ENCODE results near the gene USP37.
A peak's percentile ranks its signal among the peaks of the same experiment; 100 is the strongest.

USP37 gene

DNA sequence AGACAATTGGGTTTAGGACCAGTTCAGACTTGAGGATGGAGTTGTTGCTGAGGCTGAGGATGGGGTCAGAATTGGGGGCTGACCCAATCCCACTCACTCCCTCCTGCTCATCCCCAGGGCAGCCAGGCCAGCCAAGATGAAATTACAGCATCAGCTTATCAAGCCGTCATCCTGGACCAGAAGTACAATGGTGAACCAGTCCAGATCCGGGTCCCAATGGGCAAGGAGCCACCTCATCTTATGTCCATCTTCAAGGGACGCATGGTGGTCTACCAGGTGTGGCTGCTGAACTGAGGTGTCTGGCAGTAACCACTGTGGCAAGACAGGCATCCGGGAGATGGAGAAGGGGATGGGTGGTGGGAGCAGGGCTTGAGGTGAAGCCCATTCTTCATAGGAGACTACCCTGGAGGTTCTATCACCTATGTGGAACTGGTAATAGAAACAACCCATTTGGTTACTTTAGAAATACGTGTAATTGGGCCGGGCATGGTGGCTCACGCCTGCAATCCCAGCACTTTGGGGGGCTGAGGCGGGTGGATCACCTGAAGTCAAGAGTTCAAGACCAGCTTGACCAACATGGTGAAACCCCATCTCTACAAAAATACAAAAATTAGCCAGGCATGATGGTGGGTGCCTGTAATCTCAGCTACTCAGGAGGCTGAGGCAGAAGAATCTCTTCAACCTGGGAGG is 135.3 kb downstream of the USP37 start:
- no peak for DNase-seq (ENCODE audit: low read depth in 4 of 4, low spot score in 1 of 4)

DNA sequence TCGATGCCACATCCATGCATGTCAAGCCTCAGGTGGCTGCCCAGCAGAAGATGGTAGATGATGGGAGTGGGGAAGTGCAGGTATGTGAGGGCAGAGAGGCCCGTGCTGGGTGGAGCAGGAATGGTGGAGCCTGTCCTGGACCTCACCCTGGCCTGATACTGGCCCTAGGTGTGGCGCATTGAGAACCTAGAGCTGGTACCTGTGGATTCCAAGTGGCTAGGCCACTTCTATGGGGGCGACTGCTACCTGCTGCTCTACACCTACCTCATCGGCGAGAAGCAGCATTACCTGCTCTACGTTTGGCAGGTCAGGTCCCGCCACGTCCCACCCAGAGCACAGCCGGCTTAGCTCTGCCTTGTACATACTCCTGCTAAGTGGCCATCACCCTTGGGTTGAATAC is 136.3 kb downstream of the USP37 start:
- no peak for DNase-seq (ENCODE audit: low read depth in 4 of 4, low spot score in 1 of 4)

GRCh38 chr2:218430721-218431120 is 137.4 kb downstream of the USP37 start:
- no peak for DNase-seq (ENCODE audit: low read depth in 4 of 4, low spot score in 1 of 4)

GRCh38 chr2:218429911-218430692 is 138.0 kb downstream of the USP37 start:
- no peak for DNase-seq (ENCODE audit: low read depth in 4 of 4, low spot score in 1 of 4)

GRCh38 chr2:218428846-218429558 is 139.1 kb downstream of the USP37 start:
- no peak for DNase-seq (ENCODE audit: low read depth in 4 of 4, low spot score in 1 of 4)

- no peak for DNase-seq (ENCODE audit: low read depth in 4 of 4, low spot score in 1 of 4)
Measured at GRCh38 chr2:218427741-218428140, 140.4 kb downstream of the USP37 start.

DNA sequence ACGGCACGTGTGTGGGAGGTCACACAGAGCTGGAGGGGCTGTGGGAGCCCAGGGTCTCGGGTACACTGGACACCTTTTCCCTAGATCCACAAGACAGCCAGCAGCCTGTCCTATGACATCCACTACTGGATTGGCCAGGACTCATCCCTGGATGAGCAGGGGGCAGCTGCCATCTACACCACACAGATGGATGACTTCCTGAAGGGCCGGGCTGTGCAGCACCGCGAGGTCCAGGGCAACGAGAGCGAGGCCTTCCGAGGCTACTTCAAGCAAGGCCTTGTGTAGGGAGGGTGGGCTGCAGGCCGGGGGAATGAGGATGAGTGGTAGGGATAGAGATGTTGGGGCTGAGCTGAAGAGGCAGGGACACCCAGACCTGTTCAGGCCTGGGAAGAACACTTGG is 142.6 kb downstream of the USP37 start:
- DNase-seq (ENCODE audit: low read depth in 4 of 4, low spot score in 1 of 4) = no peak

DNA sequence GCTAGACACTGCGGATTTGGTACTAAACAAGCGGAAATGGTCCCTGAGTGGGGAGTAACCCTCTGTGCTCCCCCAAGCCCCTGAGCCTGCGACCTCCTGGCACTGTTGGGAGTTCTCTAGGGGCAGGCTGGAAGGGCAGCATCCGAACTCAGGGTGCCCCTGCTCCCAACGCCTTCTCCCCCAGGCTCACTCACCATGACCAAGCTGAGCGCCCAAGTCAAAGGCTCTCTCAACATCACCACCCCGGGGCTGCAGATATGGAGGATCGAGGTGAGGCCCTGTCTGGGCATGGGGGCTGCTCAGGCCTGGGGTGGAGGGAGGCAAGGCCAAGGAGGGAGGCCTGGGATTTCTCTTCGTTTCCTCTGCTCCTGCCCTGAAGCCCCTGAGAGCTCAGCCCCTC is 144.6 kb downstream of the USP37 start:
- DNase-seq (ENCODE audit: low read depth in 4 of 4, low spot score in 1 of 4) = no peak

GRCh38 chr2:218422403-218423086 is 145.6 kb downstream of the USP37 start:
- DNase-seq (ENCODE audit: low read depth in 4 of 4, low spot score in 1 of 4) = no peak

DNA sequence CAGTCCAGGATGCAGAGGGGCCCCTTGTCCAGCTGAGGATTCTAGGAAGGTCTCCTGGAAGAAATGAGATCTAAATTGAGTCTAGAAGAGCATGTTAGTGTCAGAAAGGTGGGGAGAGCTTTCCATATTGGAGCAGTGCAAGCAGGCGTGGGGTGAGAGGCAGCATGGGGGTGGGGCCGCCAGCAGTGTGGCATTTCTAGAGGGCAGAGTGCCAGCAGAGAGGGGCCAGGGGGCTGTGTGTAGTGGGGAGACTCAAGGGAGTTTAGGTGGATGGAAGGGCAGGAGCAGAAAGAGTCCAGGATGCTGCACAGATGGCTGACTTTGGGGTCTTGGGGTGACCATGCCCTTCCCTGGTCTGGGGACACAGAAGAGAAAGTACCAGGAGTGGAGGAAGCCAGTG is 147.1 kb downstream of the USP37 start:
- DNase-seq (ENCODE audit: low read depth in 4 of 4, low spot score in 1 of 4) = no peak

DNA sequence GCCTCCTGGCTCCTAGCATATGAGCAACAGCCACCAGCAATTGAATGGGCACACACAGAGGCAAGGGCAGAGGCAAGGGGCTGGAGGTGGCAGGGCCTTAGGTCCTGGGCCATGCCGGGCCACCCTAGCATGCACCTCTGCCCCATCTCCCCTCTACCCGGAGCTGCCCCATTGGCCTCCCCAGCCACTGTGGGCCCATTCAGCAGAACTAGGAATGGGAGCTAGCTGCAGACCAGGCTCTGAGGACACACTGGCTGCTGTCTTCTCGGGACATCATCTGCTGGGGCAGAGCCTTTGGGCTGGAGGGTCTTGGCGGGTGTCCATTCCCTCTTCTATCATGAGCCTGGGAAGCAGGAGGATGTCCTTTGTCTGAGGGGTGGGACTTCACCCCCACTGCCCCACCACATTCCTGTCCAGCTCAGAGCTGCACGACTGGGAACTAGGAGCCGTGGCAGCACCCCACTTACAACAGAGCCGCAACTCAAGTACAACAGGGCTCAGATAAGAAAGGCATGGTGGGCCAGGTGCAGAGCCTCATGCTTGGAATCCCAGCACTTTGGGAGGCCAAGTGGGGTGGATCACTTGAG is 148.4 kb downstream of the USP37 start:
- DNase-seq (ENCODE audit: low read depth in 4 of 4, low spot score in 1 of 4) = no peak

- no peak for DNase-seq (ENCODE audit: low read depth in 4 of 4, low spot score in 1 of 4)
Measured at GRCh38 chr2:218418717-218419458, 149.3 kb downstream of the USP37 start, which contains the start of gene VIL1. TSS of gene VIL1 (plus strand) at chr2:218419123. CDS start at chr2:218423779, 4,656 bp downstream.

- no peak for DNase-seq (ENCODE audit: low read depth in 4 of 4, low spot score in 1 of 4)
Measured at GRCh38 chr2:218418321-218418716, 149.8 kb downstream of the USP37 start.

- DNase-seq (ENCODE audit: low read depth in 4 of 4, low spot score in 1 of 4) = no peak
Measured at GRCh38 chr2:218407717-218408116, 160.4 kb downstream of the USP37 start.

- DNase-seq (ENCODE audit: low read depth in 4 of 4, low spot score in 1 of 4) = peak in 1 of 4 experiments; percentile 55
Measured at GRCh38 chr2:218406949-218407618, 161.1 kb downstream of the USP37 start.

DNA sequence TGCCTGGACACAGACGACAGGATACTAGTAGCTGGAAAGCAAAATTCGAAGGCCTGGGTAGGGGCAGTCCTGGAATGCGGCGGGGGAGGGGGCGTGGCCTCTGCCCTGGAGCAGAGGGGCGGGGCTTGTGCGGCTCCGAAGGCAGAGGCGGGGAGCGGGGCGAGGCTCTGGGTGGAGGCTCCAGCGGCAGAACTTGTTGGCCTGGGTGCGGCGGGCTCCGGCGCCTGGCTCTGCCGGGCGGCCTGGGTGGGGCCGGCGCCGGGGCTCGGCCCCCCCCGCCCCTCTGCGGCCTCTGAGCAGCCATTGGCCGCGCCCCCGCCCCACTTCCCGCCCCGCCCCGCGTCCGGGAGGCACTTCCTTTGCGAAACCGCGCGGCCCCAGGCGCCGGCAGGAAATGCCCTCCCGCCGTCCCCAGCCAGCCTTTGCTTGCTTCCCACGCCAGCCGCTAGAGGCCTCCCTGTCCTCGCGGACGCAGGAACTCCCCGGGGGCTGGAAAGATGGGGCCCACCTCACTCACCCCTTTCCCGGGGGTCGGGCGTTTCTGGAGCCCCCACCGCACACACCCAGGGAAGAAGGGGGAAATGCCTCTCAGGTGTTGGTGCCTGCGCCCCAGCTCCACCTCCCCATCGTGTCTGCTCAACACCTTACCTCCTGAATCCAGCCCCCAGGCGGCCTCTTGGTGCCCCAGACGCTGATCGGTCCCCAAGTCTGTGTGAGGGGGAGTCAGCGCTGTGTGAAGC is 161.8 kb downstream of the USP37 start:
- DNase-seq (ENCODE audit: low read depth in 4 of 4, low spot score in 1 of 4) = peak; percentile 72 to 97 (median 86)

DNA sequence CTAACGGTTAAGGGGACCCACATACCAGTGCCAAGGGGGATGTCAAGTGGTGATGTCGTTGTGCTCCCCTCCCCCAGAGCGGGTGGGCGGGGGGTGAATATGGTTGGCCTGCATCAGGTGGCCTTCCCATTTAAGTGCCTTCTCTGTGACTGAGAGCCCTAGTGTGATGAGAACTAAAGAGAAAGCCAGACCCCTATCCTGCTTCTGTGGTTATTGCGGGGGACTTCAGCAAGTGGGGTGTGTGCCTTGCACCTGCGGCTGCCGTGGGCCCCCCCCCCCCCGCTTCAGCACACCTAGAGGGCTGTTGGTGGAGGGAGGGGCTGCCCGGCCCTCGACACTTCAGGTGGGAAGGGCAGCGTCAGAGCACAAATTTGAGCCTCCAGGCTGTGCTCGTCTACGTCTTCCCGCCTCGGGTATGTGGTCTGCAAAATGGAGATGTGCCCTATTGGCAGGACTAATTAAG is 162.4 kb downstream of the USP37 start:
- no peak for DNase-seq (ENCODE audit: low read depth in 4 of 4, low spot score in 1 of 4)

DNA sequence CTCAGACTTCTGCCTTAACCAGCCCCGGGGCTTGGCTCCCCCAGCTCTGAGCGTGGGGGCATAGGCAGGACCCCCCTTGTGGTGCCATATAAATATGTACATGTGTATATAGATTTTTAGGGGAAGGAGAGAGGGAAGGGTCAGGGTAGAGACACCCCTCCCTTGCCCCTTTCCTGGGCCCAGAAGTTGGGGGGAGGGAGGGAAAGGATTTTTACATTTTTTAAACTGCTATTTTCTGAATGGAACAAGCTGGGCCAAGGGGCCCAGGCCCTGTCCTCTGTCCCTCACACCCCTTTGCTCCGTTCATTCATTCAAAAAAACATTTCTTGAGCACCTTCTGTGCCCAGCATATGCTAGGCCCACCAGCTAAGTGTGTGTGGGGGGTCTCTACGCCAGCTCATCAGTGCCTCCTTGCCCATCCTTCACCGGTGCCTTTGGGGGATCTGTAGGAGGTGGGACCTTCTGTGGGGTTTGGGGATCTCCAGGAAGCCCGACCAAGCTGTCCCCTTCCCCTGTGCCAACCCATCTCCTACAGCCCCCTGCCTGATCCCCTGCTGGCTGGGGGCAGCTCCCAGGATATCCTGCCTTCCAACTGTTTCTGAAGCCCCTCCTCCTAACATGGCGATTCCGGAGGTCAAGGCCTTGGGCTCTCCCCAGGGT is 162.9 kb downstream of the USP37 start:
- DNase-seq (ENCODE audit: low read depth in 4 of 4, low spot score in 1 of 4) = no peak

All from stimulated activated CD4-positive, alpha-beta T cell treated with anti-CD3 and anti-CD28 coated beads, Interleukin-1b, Interleukin-23, amount 100 ng/mL, for 24 hours (primary cell).